ENCODE measurements around the gene FGFR2.

Gene FGFR2

DNA sequence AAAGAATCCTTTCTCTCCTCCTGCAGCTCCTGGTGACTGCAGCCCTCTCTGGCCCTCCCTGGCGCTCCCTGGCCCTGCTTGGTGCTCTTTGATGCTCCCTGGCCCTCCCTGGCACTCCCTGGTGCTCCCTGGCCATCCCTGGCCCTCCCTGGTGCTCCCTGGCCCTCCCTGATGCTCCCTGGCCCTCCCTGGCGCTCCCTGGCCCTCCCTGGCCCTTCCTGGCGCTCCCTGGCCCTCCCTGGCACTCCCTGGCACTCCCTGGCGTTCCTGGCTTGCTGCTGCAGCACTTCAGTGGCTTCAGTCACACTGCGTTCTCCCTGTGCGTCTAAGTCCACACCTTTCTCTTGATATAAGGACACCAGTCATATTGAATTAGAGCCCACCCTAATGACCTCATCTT, 15.2 kb upstream of the FGFR2 start:
- H3K4me3 ChIP-seq (ENCODE audit: low read depth, low read length) = no peak overlapping the region
- no peak for TF ChIP-seq CTCF (IDR thresholded peaks at IDR 0.05; ENCODE audit: low read depth, low read length)
- in situ Hi-C loops (cut with HindIII; ENCODE audit: low sequenced_read_pairs) = no loop called here
- no peak for DNase-seq (ENCODE audit: low read depth, low spot score)

GRCh38 chr10:121611393-121612159, 13.3 kb upstream of the FGFR2 start:
- H3K4me3 ChIP-seq (ENCODE audit: low read depth, low read length) = no peak overlapping the region
- DNase-seq (ENCODE audit: low read depth, low spot score) = no peak
- in situ Hi-C loops (cut with HindIII; ENCODE audit: low sequenced_read_pairs) = no loop called here
- TF ChIP-seq CTCF (IDR thresholded peaks at IDR 0.05; ENCODE audit: low read depth, low read length) = no peak

- TF ChIP-seq CTCF (IDR thresholded peaks at IDR 0.05; ENCODE audit: low read depth, low read length) = no peak
- DNase-seq (ENCODE audit: low read depth, low spot score) = no peak
- no peak overlapping the region for H3K4me3 ChIP-seq (ENCODE audit: low read depth, low read length)
- in situ Hi-C loops (cut with HindIII; ENCODE audit: low sequenced_read_pairs) = no loop called here
Observed at GRCh38 chr10:121610798-121611323, 12.6 kb upstream of the FGFR2 start.

- in situ Hi-C loops (cut with HindIII; ENCODE audit: low sequenced_read_pairs) = no loop called here
- no peak overlapping the region for H3K4me3 ChIP-seq (ENCODE audit: low read depth, low read length)
- no peak for DNase-seq (ENCODE audit: low read depth, low spot score)
- TF ChIP-seq CTCF (IDR thresholded peaks at IDR 0.05; ENCODE audit: low read depth, low read length) = no peak
Observed at GRCh38 chr10:121609426-121610380, 11.5 kb upstream of the FGFR2 start.

- in situ Hi-C loops (cut with HindIII; ENCODE audit: low sequenced_read_pairs) = no loop called here
- no peak for DNase-seq (ENCODE audit: low read depth, low spot score)
- TF ChIP-seq CTCF (IDR thresholded peaks at IDR 0.05; ENCODE audit: low read depth, low read length) = peak; percentile 62
- no peak overlapping the region for H3K4me3 ChIP-seq (ENCODE audit: low read depth, low read length)
Observed at GRCh38 chr10:121608469-121609190, 10.4 kb upstream of the FGFR2 start.
